GM12801 (cell line): ENCODE data around the gene CFAP61.

Experiments used
- TF ChIP-seq, protein P1 (sequence below): IDR thresholded peaks from one replicate; pipeline ENCODE4 v1.5.1; 2011; ENCODE audit warnings: control low read depth; ENCODE audit not compliant: insufficient read length; ENCODE audit errors: extremely low read depth

Gene CFAP61

GRCh38 chr20:20220134-20220533, 167.8 kb downstream of the CFAP61 start:
- TF ChIP-seq, protein P1, sequence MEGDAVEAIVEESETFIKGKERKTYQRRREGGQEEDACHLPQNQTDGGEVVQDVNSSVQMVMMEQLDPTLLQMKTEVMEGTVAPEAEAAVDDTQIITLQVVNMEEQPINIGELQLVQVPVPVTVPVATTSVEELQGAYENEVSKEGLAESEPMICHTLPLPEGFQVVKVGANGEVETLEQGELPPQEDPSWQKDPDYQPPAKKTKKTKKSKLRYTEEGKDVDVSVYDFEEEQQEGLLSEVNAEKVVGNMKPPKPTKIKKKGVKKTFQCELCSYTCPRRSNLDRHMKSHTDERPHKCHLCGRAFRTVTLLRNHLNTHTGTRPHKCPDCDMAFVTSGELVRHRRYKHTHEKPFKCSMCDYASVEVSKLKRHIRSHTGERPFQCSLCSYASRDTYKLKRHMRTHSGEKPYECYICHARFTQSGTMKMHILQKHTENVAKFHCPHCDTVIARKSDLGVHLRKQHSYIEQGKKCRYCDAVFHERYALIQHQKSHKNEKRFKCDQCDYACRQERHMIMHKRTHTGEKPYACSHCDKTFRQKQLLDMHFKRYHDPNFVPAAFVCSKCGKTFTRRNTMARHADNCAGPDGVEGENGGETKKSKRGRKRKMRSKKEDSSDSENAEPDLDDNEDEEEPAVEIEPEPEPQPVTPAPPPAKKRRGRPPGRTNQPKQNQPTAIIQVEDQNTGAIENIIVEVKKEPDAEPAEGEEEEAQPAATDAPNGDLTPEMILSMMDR = no peak

DNA sequence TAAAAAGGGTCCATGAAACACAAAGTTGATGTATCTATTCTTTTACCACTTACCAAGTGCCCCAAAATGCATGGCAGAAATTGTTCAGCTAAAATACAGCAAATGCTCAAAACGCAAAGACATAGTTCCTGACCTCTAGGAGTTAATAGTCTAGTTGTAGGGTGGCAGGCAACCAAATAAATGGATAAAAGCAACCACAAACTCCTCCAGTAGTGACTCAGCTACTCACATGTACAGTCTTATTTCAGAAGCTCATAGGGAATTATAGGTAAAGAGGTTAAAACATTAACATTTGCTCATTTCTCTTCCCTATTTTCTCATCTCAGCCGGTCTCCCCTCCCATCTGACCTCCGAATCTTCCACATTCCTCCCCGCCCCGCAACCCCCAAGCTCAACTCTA, 171.6 kb downstream of the CFAP61 start:
- TF ChIP-seq, protein P1 = no peak

DNA sequence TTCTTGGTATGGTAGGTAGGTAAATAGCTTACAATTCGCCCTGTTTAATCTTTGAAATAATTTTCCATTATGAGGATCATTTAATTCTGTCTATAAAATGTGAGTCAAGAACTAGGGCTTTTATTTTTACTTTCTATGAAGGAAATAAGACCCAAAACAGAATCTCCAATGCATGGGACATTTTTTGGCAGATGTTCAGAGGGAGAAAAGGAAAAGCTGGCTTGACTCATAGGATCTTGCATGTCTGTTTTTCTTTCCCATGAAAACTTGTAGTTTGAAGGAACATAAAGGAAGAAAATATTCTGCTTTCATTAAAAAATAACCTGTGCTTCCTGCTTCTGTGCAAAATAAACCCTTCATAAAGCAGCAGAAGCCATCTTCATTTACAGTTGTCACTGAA, 172.5 kb downstream of the CFAP61 start:
- TF ChIP-seq, protein P1 = no peak

DNA sequence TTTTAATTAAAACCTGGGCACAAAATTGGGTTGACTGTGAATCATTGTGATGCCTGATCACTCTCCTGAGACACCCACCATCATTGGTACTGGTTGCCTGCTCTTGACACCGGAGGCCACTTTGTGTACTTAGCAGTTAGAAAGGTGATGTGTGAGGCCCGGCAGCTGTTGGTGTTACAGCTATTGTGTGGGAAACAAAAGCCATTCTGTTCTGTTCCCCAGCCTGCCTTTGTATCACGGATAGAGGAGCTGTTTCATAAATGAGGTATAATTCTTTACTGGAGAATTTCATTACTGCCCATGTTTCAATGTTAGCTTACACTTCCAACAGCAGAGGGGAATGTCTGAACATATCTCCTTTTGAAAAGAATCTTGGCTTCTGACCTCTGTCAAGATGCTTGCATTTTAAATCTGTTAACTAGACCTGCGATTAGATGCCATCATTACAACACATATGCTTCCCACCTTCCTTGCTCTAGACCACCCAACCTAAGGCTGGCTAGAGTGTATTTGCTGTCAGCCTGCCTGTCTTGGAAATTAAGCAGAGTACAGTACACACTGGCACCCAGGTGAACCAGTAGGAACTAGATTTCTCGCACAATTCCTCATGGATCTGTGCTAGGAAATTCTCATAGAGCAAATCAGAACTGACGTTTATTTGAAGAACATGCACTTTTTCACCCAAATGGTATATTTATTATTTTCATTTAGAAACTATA, 173.2 kb downstream of the CFAP61 start:
- TF ChIP-seq, protein P1 = no peak

GRCh38 chr20:20226554-20226953, 174.2 kb downstream of the CFAP61 start:
- TF ChIP-seq, protein P1 = no peak

DNA sequence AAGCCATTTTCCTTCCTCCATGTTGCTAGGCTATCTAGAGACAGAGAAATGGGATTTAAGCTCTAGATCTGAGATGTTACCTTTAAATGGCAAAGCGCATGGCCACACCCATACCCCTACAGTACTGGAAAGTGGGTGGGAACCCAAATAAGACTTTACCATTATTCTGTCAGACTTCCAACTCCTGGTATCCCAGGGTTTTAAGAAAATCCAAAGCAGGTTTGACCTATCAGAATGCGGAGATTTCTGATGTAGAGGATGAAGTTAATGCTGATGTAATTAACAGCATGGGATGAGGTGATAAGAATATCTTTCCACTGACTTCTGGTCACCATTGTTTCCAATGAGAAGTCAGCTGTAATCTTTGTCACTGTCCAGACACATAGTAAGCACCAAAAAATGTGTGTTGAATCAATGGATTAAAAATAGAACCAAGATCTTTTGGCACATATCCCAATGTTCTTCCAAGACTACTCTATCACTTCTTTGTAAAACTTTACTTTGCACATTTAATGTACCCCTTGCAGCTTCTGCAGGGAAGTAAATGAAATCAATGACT, 174.8 kb downstream of the CFAP61 start:
- TF ChIP-seq, protein P1 = no peak

DNA sequence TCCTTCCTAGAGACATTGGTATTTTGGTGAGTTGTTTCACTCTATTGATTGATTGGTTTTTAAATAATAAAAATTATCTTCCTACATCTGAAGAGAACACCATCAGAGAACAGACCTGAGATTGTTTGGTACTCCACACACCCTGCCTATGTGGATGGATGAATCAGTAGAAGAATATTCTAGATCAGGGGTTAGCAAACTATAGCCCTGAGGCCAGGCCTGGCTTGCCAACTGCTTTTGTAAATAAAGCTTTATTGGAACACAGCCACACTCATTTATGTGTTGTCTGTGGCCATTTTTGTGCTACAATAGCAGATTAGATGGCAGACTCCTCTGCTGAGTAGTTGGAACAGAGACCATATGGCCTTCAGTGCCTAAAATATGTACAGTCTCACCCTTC, 176.0 kb downstream of the CFAP61 start:
- TF ChIP-seq, protein P1 = no peak
